ENCODE results near the gene LPP. TPM values are rescaled to one million over a fixed set of nuclear protein-coding genes. Genes with fewer than 3 reads are reported as not detected.

The LPP gene
- total RNA-seq, 1 donor from 2014 or later = 26.3 TPM

DNA sequence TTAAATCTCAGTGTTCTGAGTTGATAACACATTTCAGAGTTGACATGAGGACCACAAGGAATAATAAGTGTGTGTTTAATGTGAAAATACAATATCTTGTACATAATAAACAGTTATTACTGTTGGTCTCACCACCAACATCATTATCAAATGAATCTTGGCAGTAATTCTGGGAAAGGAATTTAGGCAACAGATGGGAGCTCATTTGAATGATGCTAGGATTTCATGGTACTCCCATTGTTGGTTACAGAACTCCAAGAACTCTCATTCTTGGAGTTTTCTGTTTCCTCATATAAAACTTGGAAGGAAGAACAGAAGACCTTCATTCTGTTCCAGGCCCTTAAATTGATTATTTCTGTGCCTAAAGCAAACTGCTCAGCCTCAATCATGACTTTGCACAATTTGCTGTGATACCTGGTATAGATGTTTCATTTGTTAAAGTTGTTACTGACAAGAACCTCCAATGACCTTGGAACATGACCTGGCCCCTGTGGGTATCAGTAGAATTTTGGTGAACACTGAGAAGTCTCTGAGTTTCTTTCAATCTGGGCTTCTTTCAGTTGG lies 385.8 kb downstream of the LPP start:
- DNase-seq (ENCODE audit: low read depth) = peak; percentile 58

DNA sequence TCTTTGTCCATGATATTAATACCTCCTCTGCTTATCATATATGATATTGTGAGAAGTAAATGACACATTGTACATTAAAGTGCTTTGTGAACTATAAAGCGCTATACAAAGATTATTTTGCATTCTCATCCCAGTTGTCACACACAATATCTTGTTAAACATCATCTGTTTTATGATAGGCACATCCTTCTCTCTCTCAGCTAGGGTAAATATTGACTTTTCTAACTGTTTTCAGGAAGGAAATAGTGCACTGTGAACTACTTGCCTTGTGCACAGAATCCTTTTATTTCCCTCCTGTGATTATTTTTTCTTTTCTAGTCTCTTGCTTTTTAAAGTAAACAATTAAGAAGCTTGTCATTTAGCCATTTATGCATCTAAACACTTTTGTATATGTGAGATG lies 388.2 kb downstream of the LPP start:
- no peak for DNase-seq (ENCODE audit: low read depth)

DNA sequence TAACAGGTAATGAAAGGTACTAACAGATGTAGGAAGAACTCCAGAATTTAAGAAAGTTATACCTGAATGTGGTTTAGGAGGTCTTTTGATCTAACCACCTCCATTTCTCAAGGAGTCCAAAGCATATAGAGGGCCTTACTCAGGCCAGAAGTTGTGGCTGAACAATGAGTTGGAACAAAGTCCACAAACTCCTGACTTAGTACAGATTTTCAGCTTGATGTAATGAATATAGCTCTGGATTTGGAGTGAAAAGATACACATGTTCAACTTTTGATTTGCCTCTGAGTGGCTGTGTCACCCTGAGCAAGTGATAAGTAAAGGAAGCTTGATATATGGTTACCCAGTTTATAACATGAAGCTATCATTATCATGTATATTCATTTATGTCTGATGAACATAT lies 390.1 kb downstream of the LPP start:
- no peak for DNase-seq (ENCODE audit: low read depth)

DNA sequence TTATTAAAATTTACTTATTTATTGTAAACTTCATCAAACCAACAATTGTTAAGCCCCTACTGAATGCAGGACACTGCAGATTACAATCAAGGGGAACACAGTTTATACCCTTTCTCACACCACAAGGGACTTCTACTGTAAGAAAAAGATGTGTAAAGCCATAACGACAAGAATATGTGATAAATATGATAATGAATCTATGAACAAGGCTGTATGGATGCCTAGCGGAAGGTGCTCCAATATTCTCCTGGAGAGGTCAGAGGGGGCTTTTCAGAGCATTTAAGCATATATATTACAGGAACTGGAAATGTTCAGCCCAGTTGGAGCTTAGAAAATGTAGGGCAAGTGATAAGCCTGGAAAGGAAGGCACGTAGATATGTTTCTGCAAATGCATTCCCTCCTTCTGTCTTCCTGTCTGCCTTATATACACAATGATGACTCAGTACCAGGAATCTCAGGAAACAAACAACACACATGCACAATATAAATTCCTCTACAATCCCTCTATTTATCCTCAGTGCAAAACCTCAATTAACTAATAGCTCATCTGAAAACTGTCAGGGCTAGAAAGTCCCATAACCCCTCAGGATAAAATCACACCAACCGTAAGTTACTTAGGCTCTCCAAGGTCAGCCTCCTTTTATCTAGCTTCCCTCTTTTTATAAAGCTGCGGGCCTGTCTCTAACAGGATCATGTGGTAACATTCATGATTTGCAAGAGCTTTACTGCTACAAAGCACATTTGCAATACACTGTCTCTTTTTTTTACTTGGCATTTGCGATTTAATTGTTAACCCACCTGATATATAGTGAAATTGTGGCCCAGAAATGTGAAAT lies 393.1 kb downstream of the LPP start:
- DNase-seq (ENCODE audit: low read depth) = no peak

DNA sequence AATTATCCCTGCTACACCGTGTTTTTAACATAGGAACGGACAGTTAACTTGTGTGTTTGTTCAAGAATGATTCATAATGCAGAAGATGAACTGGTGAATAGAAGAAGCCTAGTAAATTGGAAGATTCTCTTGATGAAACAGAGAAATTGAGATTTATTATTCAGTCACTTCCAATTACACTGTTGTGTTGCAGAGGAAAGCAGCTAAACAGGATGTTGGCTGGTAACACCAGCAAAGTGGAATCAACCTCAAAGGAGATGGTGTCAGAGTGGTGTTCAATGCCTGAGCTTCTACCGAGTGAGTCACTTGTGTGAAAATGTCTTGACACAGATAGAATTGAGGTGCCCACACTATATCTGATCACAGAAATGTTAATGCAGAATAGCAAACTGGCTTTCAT lies 399.6 kb downstream of the LPP start:
- peak; percentile 23 for DNase-seq (ENCODE audit: low read depth)

DNA sequence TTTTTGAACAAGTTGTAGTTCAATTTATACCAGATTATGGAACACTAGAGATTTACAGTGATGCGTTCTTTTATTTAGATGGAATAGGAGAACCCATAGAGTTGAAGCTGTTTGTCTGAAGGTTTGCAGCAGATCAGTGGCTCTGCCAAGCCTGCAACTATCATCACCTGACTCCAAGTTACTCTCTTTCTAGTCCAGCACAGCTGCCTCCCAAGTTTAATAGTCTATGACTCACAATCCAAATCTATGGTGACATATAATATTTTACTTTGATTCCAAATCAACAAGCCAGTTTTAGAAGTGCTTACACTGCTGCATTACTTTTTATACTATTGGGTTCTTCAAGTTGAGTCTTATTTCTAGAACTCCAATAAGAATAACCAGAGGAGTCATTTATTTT lies 400.4 kb downstream of the LPP start:
- DNase-seq (ENCODE audit: low read depth) = peak; percentile 81

DNA sequence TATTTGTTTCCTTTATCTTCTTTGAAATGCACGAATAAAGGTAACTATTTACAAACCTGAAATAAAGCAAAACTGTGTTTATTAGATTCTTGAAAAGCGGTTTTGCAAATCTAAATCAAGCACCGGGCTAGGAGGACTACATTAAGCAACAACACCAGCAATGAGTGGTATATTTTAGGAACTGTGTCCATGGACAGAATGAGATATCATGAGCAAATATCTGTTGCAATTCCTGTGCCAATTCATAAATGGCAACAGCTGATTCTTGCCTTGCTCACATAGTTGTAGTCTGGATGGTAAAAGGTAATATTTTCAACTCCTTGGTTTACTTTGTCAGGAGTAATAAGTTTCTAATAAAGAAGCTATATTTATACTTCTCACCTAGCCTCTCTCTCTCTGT lies 403.3 kb downstream of the LPP start:
- DNase-seq (ENCODE audit: low read depth) = peak; percentile 21

DNA sequence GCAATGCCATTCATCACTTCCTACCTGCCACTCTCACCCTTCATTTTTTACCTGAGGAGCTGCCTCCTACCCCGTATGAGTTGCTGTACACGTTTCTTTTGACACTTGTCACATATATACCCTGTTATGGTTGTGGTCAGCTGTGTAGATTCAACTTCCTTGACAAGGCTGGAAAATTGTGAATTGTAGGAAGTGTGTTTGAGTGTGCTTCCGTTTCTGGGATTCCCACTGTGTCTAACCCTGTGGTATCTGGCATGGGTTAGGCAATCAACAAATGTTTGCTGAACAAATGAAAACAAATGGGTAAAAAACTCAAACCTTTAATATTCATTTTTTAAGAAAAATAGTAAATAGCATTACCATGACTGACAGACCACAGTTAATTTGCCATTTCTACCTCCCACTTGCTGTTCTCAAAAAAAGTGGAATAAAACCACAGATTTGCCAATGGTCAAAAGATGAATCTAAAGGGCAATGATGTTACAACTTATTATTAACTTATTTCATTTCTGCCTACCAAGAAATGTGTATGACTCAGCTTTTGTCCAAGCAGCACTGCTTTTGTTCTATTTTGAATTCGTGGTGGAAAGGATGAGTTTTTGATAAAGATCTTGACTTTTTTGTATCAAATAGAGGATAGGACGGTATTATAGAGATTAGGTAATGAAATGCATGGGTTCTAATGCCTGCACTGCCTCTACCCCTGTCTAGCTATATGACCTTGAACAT lies 404.6 kb downstream of the LPP start:
- peak; percentile 40 for DNase-seq (ENCODE audit: low read depth)

DNA sequence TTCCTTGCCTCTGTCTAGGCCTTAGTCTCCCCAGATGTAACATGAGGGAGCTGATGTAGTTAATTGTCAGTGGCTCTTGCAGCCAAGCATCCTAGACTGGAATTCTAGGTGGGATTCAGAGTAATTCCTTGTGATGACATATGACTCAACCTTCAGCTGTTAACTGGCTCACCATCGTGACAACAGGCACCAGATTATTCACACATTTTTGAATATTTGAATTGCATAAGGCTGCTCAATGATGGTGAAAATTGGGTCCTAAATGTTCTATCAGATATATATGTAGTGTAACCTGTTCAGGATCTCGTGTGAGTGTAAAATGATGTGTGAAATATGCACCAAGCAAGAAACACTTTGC lies 405.1 kb downstream of the LPP start:
- peak; percentile 66 for DNase-seq (ENCODE audit: low read depth)

DNA sequence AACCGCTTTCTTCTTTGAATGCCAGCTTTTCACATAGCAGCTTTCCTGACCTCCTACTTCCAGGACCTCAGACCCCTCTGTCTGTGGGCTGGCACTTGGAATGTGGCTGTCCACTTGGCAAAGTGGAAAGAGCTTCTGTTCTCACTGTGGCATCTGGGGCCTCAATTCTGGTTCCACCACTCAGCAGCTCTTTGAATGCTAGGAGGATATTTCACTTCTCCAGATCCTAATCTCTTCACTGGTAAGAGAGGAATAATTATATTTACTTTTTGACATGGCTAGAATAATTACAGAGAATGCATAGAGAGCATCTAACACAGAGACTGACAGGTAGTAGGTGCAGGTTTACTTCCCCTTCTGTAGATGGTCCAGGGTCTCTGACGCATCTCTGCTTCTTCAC lies 405.9 kb downstream of the LPP start:
- DNase-seq (ENCODE audit: low read depth) = peak; percentile 52

DNA sequence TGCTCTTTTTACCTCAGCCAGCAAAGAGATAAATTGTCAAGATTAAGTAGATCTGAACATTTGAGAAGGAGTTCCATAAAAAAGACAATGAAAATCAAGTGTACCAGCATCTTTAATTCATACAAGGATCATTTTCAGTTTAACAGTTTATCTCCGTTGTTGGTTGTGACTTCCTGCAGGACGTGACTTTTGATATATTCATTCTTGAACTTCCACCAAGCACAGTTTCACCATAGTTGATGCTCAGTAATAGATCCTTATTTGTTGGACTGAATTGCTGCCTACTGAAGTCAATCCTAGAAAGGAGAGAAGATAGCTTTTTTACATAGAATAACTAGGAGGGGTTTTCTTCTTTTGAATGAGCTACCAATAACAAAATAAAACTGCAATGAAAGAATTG lies 408.2 kb downstream of the LPP start:
- no peak for DNase-seq (ENCODE audit: low read depth)

DNA sequence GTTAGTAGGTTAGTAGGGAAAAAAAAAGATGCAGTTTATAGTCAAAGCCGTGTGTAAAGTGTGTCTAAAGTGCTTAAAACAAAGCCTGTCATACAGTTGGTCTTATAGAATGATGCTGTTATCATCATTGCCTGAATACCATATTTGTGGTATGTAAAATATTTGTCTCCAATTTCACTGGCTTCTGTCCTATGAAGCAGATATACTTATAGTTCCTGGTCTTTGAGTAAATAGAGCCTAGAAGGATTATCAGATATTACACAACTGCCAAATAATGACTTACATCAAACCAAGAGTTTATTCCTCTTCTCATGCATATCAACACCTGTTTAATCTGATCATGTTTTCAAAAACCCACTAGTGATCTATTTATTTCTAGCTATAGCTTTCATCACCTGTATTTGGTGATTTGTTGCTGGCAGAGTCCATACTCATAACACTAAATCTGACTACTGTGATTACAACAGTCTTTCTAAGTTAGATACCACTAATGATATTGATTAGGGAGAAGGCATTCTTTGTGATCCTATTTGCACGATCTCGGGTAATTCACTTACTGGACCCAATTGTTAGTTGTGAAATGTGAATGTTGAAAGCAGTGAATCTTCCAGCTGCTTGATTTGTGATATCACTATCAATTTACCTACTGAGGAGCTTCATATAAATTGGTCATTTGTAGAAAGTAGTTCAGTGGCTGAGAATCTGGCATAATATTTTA lies 413.7 kb downstream of the LPP start:
- no peak for DNase-seq (ENCODE audit: low read depth)

DNA sequence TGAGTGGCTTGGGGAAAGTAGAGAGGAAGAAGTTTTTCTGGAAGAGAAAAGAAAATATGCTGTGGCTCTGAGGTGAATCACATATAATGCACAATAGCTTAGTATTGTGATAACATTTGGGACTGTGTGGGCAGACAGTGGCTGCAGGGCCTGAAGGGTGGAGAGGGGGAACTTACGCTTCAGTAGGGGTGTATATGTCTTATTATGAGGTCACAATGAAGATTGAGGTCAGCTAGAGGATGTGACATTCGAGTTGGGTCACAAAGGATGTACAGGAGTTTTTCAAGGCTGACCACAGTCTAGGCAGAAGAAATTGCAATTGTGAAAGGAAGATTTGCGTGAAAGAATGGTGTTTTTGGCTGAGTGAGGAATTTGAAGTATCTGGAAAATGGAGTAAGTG lies 414.8 kb downstream of the LPP start:
- DNase-seq (ENCODE audit: low read depth) = no peak

DNA sequence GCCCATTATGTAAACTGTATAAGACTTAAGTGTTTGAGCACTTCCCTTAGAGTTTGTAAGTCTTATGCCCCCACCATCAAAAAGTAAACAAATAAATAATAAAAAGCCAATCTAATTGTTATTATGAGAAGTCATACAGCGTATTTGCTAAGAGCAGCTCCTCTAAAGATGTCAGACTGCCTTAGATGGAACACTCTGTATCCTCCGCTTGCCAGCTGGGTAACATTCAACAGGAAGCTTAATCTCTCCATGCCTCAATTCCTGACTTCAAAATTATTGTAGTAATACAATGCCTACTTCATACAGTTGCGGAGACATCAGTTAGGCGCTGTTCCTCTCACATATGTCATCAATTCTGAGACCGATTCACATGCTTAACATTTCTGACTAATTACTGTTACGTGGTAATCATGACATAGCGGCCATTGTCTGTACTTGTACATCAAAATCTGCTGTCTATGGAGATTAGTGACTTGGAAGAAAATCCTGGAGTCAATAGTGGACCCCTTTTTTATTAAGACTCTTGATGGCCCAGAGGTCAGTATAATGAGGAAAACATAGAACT lies 417.7 kb downstream of the LPP start:
- DNase-seq (ENCODE audit: low read depth) = no peak

DNA sequence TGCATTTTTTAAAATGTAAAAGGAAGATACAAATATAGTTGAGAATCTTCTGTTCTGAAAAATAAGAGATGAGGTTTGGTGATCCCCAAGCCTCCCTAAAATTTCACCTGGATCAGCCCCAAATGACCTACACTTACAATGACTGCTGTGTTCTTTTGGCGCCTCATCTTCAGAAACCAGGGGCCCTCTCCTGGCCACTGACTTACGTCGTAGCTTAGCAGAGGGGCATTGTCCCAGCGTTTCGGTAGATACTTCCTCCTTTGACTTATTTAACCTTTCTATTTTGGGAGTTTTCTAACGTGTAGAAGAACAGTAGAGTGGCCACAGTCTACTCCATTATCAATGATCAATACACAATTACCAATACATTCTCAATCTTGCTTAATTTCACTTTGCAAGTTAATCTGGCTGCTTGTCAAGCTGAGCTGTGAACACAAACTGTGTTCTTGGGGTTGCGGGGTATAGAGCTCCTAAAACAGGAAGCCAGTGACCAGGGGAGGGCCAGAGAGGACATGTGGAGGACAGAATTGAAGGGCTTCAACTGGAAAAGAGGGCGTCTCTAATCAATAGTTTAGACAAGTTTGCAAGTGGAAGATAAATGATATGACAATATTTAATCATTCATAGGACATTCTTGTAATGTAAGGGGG lies 419.5 kb downstream of the LPP start:
- DNase-seq (ENCODE audit: low read depth) = no peak

DNA sequence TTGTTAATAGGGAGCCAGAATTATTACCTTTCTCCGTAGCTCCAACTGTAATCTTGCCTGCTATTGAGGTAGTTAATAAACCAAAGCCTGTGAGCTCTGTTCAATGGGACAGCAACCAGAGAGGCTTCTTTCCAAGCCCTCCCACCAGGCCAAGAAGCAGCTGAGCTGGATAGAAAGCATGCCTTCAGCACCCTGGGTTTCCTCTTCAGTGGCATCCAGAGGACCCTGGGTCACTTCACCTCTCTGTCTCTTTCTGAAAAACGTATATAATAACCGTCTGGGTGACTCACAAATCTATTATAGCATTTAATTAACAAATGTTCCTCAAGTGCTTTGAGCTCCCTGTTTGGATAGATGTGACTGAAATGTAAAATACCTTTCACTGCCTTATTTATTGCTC lies 420.0 kb downstream of the LPP start:
- no peak for DNase-seq (ENCODE audit: low read depth)

DNA sequence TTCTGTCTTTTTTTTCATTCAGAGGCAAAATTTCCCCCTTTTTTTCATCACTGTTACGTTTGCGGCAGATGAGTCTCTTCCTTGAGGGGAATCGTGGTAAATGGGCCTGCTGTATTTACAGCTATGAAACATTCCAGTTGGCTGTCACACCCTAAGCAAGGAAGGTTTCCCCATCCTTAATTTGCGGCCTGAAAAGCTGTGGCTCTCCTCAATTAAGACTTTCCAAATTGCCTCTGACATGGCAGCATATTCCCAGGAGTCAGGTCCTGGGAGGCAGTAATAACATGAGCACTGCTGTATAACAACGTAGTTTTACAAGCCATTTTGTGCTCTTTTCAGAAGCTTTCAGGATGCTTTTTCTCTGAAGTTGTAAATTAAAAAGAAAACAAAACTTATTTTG lies 420.9 kb downstream of the LPP start:
- no peak for DNase-seq (ENCODE audit: low read depth)

DNA sequence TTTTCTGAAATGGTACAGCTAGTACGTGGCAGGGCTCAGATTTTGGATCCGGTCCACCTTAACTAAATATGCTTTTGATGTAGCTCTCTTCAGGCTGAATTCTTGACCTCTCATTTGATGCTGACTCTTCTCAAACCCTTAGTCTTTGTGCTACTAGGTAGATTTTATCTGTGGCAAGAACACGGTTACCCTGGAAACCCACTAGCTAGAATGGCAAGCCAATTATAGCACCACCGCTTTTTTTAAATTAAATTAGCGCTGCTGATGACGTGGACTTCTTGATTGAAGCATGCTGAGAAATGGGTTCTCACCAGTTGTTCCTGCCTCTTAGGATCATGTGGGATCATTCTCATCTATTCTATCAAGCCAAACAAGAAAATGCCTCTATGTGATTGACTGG lies 421.5 kb downstream of the LPP start:
- no peak for DNase-seq (ENCODE audit: low read depth)

DNA sequence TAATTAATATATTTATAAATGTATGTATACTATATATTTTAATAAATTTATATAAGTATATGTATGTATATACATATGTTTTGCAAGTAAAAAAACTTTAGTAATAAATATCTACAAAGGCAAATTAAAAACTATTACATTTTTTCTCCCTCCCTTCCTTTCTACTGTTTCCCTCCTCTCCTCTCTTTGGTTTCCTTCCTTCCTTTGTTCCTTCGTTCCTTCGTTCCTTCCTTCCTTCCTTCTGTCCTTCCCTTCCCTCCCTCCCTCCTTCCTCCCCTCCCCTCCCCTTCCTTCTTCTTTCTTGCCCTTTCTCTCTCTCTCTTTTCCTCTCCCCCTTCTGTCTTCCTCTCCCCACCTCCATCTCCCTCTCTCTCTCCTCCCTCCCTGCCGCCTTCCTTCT lies 423.6 kb downstream of the LPP start:
- no peak for DNase-seq (ENCODE audit: low read depth)

DNA sequence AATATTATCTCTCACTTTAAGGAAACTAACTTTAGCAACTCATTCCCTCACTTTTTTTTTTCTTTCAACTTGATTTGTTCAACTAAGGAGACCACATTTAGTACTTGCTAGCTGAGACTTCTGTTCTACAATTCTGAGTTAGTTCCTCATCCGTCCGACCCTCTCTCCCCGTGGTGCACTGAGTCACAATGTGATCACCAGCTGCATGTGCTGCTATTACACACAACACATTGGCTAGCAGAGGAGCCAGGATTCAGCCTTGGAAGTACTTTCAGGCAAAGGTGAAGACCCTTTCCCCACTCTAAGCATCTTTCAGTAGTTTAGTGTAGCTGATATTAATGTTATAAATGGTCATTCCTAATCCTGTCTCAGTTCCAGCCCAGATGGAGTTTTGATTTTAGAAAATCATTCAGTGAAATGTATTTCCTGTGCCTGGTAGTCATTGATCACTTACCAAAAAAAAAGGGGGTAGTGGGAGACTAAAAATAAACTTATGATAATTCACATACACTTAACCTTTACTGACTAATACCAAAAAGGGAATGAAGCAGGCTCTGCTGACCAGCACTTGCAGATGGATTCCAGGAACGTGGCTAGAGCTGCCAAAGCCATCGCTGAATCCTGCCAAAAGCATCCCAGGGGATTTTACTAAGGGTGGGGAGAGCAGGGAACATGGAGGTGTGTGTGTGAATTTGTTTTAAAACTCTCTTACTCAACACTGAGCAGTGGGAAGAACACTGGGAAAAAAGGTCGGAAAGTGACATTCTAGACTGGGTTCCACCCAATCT lies 424.8 kb downstream of the LPP start:
- peak; percentile 66 for DNase-seq (ENCODE audit: low read depth)

Data from myocyte (in vitro differentiated cells).